Measurements from ENCODE around the gene ARHGAP19. TPM values are rescaled to one million over a fixed set of nuclear protein-coding genes. Genes with fewer than 3 reads are reported as not detected.

Gene ARHGAP19
- total and polyA plus RNA-seq, 2 of the 8 experiments (the other 6 are each of a cell fraction or from before 2014, with no cell fraction given): 13.3 to 32.1 TPM

- no peaks in the 10 kb centered on the region; the same call in 1 of the 2 replicates for H3K79me1 ChIP-seq (ENCODE audit: low read depth, low read length)
- no peak overlapping the region for H3K4me3 ChIP-seq (ENCODE audit: extremely low read depth in 1 of 4, insufficient read depth in 2 of 4, low read depth in 3 of 4, low read length in 4 of 4)
- H4K91ac ChIP-seq (replicated peaks; ENCODE audit: insufficient read length, low read length): no peak overlapping the region
- no peaks in the 10 kb centered on the region for H4K20me1 ChIP-seq (replicated peaks in 1 of 2; ENCODE audit: control insufficient read depth in 1 of 2, insufficient read depth in 2 of 2, low read length in 2 of 2)
- no peak overlapping the region for H2BK20ac ChIP-seq (ENCODE audit: low read length)
- no peak overlapping the region for H3K4me2 ChIP-seq (ENCODE audit: insufficient read depth in 1 of 2, low read depth in 2 of 2, low read length in 2 of 2)
- DNase-seq (ENCODE audit: low read depth in 1 of 2, low spot score in 2 of 2): no peak
- H3K4me1 ChIP-seq (replicated peaks in 1 of 4; ENCODE audit: control insufficient read depth in 3 of 4, insufficient read depth in 4 of 4, low read length in 3 of 4): no peaks in the 10 kb centered on the region
- WGBS, 2 experiments (ENCODE audit: extremely low coverage in 1 of 2, insufficient coverage in 1 of 2, insufficient read length in 1 of 2, insufficient replicate concordance in 2 of 2, low coverage in 1 of 2, low lambda C conversion rate in 2 of 2, missing lambda C conversion rate in 1 of 2): 89% methylated on average over 3 of the region's 3 CpGs; no CpG with 5 or more reads in 1 of the 2 experiments
- H2BK15ac ChIP-seq (ENCODE audit: low read length): no peak overlapping the region
- no peaks in the 10 kb centered on the region for H3K23me2 ChIP-seq (ENCODE audit: low read depth, low read length)
- H4K5ac ChIP-seq (ENCODE audit: insufficient read length, low read depth, low read length): no peak overlapping the region
- H2AFZ ChIP-seq (ENCODE audit: low read length): no peak overlapping the region
- H2BK120ac ChIP-seq (replicated peaks; ENCODE audit: low read depth, low read length): no peak overlapping the region
- H3K79me2 ChIP-seq (ENCODE audit: control insufficient read depth in 1 of 2, insufficient read depth in 2 of 2, low read length in 2 of 2): peaks cover 0 to 21% of the 10 kb centered on the region in 2 experiments; a peak in 2 of 4 replicates
- FAIRE-seq: no peak
- no peaks in the 10 kb centered on the region for H3K9me3 ChIP-seq (ENCODE audit: insufficient read depth in 2 of 2, low read depth in 1 of 2, low read length in 1 of 2)
- H3K36me3 ChIP-seq (ENCODE audit: control insufficient read depth in 2 of 4, insufficient read depth in 4 of 4, low read length in 3 of 4): no peaks in the 10 kb centered on the region
- no peak overlapping the region for H2AK5ac ChIP-seq (ENCODE audit: low read depth, low read length)
- no peak overlapping the region for H2BK5ac ChIP-seq (ENCODE audit: low read depth, low read length)
- TF ChIP-seq CREB1 (IDR thresholded peaks at IDR 0.05): no peak
- TF ChIP-seq HDAC6 (IDR thresholded peaks at IDR 0.05; ENCODE audit: low read depth, low read length): no peak
- TF ChIP-seq NANOG (IDR thresholded peaks at IDR 0.05; ENCODE audit: insufficient read depth, low read depth, low read length, poor library complexity, severe bottlenecking): no peak
- CTCF ChIA-PET (ENCODE audit: partially characterized antibody): interaction anchor here (0.7 to 3.9 kb wide), 6 partner anchors 9 to 70 kb away, joined by 3 to 17 read pairs (median 3); no protein-coding TSS in a partner anchor
- no peak overlapping the region for H4K8ac ChIP-seq (ENCODE audit: extremely low read depth, insufficient read depth, low read length)
- no peak overlapping the region for H3K14ac ChIP-seq (ENCODE audit: insufficient read length)
- no peak overlapping the region for H3K18ac ChIP-seq (ENCODE audit: extremely low read depth, low read length)
- no peak overlapping the region for H2BK12ac ChIP-seq (ENCODE audit: low read depth, low read length)
- H3K23ac ChIP-seq (ENCODE audit: insufficient read length): no peak overlapping the region
- H3K27me3 ChIP-seq (replicated peaks in 1 of 4; ENCODE audit: control insufficient read depth in 3 of 4, extremely low read depth in 1 of 4, insufficient read depth in 3 of 4, low read length in 3 of 4): no peaks in the 10 kb centered on the region
- no peak overlapping the region for H3K27ac ChIP-seq (ENCODE audit: low read depth, low read length)
- H3K4ac ChIP-seq (replicated peaks; ENCODE audit: insufficient read length, low read depth, low read length): no peak overlapping the region
- H3K9ac ChIP-seq (replicated peaks in 1 of 4; ENCODE audit: extremely low read depth in 1 of 4, low read depth in 3 of 4, low read length in 3 of 4): no peak overlapping the region
- POLR2A ChIA-PET (ENCODE audit: partially characterized antibody): no interaction called here
- H3K56ac ChIP-seq (replicated peaks; ENCODE audit: insufficient read length, low read depth, low read length): no peak overlapping the region
Measured at GRCh38 chr10:97280783-97281182, 11.7 kb downstream of the ARHGAP19 start.
